ENCODE measurements around the gene BIRC2.
"Not testable (repeated sequence)": the region's sequence is repeated elsewhere in the genome, so short reads cannot be mapped to it uniquely, and the experiment has no call there.

The BIRC2 gene

DNA sequence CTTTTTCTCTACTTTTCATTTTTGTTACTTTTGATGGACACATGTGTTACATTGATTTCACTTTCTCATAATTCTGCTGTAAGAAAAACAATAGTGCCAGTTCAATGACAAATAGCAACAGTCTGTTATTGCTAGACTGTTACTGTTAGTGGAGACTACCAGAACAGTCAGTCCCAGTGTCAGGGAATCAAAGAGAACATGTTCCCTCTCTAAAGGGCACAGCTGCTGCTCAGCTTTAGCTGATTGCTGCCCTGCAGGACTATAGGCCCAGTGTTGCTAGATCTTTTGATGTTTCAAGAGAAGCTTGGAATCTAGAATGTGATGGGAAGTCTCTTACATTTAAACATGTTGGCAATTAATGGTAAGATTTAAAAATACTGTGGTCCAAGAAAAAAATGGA, 26.3 kb upstream of the BIRC2 start:
- peak in 1 of 10 donors; percentile 17 for DNase-seq
- intact Hi-C loops (cut with DNase I): no loop called here

DNA sequence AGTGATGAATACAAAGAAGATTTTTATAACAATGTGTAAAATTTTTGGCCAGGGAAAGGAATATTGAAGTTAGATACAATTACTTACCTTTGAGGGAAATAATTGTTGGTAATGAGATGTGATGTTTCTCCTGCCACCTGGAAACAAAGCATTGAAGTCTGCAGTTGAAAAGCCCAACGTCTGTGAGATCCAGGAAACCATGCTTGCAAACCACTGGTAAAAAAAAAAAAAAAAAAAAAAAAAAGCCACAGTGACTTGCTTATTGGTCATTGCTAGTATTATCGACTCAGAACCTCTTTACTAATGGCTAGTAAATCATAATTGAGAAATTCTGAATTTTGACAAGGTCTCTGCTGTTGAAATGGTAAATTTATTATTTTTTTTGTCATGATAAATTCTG, 24.5 kb upstream of the BIRC2 start:
- intact Hi-C loops (cut with DNase I): no loop called here
- DNase-seq: no peak

DNA sequence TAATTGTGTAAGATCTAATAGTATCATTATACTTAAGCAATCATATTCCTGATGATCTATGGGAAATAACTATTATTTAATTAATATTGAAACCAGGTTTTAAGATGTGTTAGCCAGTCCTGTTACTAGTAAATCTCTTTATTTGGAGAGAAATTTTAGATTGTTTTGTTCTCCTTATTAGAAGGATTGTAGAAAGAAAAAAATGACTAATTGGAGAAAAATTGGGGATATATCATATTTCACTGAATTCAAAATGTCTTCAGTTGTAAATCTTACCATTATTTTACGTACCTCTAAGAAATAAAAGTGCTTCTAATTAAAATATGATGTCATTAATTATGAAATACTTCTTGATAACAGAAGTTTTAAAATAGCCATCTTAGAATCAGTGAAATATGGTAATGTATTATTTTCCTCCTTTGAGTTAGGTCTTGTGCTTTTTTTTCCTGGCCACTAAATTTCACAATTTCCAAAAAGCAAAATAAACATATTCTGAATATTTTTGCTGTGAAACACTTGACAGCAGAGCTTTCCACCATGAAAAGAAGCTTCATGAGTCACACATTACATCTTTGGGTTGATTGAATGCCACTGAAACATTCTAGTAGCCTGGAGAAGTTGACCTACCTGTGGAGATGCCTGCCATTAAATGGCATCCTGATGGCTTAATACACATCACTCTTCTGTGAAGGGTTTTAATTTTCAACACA, 23.3 kb upstream of the BIRC2 start:
- DNase-seq: no peak
- intact Hi-C loops (cut with DNase I): no loop called here

DNA sequence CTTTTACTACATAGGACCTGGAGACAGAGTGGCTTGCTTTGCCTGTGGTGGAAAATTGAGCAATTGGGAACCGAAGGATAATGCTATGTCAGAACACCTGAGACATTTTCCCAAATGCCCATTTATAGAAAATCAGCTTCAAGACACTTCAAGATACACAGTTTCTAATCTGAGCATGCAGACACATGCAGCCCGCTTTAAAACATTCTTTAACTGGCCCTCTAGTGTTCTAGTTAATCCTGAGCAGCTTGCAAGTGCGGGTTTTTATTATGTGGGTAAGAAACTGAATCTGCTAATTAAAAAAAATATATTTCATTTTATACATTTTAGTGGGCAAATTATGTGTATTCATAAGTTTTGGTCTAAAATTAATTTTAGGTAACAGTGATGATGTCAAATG, 21.9 kb upstream of the BIRC2 start:
- intact Hi-C loops (cut with DNase I): no loop called here
- DNase-seq: no peak

DNA sequence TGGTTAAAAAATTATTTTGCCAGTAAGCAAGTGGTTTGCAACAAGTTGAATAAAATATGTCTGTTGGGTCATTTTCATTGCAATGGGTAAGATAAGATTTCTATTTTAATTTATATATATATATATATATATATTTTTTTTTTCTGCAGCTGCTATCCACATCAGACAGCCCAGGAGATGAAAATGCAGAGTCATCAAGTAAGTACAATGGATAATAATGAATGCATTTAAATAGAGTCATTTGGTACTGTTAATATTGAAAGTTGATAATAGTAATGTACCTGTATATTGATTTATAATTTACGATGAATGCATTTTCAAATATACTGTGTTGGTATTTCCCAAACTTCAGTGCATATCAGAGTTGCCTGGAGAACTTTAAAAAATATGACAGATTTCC, 18.3 kb upstream of the BIRC2 start:
- no peak for DNase-seq
- intact Hi-C loops (cut with DNase I): no loop called here

DNA sequence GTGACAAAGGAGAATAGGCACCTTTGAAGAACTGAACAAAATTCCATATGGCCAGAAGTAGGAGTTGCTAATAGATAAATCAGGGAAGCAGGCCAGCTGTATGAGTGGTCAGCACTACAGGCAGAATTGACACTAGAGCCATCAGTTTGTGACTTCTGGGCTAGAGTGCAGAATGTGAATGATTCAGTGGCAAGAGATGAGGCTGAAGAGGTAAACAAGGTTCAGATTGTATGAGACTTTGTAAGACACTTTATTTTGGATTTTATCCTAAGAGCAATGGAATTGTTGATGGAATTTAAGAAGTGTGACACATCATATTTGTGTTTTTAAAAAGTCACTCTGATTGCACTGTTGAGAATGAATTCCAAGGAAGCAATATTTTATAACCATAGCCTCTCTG, 16.8 kb upstream of the BIRC2 start:
- intact Hi-C loops (cut with DNase I): no loop called here
- DNase-seq: no peak

DNA sequence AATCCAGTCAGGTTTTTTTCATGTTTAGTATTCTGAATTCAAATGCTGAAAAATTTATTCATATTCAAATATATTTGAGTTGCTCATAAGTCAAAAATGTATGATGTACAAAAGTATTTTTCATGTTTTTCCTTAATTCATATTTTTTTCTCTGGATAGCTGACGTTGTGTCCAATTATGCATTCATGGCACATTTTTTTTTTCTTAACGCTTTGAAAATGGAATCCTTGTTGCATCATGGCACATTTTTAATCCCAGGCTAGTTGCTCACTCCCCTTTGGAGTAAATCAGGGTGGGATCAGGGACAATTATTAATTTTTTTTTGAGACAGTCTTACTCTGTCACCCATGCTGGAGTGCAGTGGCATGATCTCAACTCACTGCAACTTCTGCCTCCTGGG, 15.7 kb upstream of the BIRC2 start:
- no peak for DNase-seq
- intact Hi-C loops (cut with DNase I): no loop called here

DNA sequence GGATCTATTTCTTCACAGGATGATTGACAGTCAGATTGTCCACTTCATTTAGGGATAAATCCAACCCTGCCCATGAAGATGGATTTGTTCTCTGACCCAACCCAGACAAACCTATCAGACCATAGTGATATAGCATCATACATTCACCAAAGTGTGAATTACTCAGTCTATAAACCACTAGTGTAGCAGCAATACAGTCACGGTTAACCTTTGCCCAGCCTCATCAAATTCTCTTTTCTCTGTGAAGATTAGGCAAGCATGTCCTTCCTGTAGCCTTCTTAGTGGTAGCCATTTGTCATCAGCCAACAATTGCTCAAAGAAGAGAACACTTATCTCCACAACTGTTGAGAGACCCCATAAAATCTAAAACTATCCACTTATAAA, 14.4 kb upstream of the BIRC2 start:
- intact Hi-C loops (cut with DNase I): no loop called here
- no peak for DNase-seq

DNA sequence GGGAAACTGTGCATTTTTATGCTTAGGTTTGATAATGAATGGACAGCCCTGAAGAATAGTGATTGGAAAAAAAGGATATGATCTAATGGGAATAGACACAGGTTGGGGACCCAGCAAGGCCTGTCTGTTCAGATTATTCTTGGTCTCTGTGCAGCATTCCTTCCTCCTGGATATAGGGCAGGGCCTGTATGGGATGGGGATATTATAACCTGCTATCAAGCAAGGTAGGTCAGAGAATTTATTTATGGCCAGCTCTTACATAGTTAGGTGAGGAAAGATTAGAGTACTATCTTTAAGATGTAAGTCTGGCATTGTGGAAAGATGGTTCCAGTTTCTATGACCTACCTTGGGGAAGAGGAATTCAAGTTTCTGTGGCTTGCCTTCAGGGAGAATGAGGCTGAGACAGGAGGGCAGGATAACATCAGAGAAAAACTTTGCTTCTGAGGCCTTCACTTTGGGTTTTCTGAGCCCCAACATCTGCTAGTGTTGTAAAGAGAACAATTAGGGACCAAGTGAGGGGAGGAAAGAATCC, 8.5 kb upstream of the BIRC2 start:
- DNase-seq: no peak
- intact Hi-C loops (cut with DNase I): no loop called here

DNA sequence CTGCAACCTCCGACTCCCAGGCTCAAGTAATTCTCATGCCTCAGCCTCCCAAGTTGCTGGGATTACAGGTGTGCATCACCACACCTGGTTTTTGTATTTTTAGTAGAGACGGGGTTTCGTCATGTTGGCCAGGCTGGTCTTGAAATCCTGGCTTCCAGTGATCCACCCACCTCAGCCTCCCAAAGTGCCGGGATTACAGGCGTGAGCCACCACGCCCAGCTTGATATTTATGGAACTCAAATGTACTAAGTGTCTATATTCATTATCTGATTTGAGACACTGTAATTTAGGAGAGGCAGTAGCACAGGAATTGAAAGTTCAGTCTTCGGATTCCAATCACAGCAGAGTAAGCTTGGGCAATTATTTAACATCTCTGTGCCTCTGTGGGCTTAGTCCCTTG, 5.7 kb upstream of the BIRC2 start:
- intact Hi-C loops (cut with DNase I): loop anchor here (1.0 to 5.0 kb wide), 3 partner anchors 154 to 325 kb away; no protein-coding TSS in a partner anchor
- DNase-seq: not testable (repeated sequence)

DNA sequence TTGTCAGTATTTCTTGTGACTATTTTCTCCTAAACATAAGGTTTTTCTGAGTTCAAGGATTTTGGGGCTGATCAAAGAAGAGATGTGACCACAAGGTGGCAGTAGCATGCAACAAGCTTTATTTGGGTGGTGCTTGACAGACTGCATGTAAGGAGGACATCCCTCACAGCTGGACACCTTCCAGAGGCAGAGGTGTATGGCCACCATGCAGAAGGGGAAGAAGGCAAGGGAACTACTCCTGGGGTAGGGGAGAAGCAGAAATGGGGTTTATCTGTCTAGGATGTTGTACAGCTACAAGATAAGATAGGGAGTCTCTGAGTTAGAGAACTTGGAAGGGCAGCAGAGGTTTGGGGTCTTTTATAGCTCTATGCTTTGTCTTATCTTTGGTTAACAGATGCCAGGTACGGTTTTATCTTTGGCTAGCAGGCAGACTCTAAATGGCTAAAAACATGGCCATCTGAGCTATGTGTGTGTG, 5.1 kb upstream of the BIRC2 start:
- peak in 6 of 10 donors; percentile 45 to 82 (median 67) for DNase-seq
- intact Hi-C loops (cut with DNase I): loop anchor here (1.0 to 5.0 kb wide), 3 partner anchors 153 to 324 kb away; no protein-coding TSS in a partner anchor

DNA sequence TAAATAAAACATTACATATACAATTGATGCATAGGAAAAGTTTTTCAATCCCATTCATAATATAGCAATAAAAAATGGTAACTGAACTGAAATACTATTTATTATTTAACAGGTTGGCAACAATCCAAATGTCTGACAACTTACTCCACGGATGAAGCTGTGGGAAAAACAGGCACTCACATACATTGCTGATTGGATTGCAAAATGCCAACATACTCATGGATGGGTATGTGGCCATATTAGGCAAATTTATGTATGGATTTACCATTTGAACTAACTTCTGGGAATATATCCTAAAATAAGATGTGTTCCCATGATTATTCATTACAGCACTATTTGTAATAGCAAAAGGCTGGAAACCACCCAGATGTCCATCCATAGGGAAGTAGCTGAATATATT, 3.2 kb upstream of the BIRC2 start:
- DNase-seq: no peak
- intact Hi-C loops (cut with DNase I): loop anchor here (5.0 kb wide), 1 partner anchor 268 kb away; no protein-coding TSS in a partner anchor

DNA sequence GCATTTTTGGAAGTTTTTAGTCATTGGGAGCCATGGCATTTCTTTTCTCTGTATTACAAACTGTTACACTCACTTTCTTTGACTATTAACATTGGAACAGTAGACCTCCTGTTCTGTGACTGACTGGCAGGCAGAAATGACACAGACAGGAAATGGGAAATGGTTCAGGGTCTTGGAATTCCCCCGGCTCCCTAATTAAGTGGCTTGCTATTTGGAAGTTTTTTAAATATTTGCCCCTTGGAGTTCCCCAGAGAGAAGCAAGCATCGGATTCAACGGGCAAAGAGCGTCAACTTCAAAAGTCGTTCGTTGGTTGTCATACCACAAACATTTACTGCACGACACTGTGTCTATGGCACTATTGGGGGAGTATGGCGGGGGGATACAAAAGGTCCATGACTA, 1.1 kb upstream of the BIRC2 start:
- intact Hi-C loops (cut with DNase I): loop anchor here (5.0 kb wide), 2 partner anchors 54 to 106 kb away; partner anchors contain the start of gene TMEM123
- DNase-seq: no peak

DNA sequence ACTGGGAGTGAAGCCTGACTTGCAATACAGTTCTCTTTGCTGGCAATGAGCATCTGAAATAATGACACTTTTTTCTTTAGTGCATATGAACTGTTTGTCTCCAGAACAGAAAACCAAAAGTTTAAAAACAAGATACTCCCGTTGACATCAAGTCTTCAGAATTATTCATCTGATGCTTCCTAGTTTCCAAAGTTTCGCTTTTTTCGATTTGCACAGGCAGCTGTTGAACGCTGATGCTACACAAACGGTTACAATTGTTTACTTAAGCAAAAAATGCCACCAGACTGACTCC, 612 bp upstream of the BIRC2 start:
- no peak for DNase-seq

DNA sequence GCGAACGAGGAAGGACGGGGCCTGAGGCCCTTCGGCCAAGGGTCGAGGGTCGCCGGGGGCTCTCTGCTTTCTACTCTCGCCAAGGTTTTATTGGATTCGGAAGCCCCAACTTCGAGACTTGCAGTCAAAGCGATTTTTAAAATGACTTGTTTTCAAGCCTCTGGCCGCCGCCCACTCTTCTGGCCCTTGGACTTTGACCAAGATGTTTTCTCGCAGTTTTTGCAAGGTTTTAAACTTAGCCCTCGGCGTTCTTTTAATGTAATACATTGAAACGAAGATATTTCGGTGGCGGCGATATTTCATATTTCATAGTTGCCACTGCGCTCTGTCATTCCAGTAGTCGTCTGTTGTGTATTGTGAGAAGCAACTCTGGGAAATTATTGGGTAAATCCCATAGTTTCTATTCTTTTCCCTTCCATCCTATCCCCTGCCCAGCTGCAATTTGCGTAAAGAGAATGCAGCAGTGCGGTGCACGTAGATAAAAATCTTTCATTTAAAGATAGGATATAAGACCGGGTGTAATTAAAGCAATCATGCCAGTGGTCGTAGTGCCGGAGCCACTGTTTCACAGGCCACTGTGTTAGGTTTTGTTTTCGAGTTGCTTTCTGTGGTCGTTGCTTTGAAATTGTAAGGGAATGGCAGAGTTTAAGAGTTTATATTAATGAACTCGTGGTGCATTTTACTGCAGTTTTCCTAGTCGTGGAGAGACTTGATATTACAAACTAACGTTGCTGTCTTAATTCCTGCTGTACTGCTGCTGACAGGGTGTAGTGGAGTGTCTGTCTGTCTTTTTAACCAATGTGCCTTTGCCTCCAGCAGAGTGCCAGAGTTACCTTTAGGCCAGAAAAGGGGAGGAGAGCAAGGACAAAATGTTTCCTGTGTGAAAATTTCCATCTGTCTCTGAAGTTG, 702 bp downstream of the BIRC2 start:
- intact Hi-C loops (cut with DNase I): loop anchor here (5.0 kb wide), 2 partner anchors 55 to 105 kb away; partner anchors contain the start of gene TMEM123
- peak in 1 of 10 donors; percentile 65 for DNase-seq

More for the DNA sequence above, 612 bp upstream of the BIRC2 start:
- intact Hi-C loops (cut with DNase I): loop anchor here (5.0 kb wide), 2 partner anchors 54 to 106 kb away; partner anchors contain the start of gene TMEM123

DNA sequence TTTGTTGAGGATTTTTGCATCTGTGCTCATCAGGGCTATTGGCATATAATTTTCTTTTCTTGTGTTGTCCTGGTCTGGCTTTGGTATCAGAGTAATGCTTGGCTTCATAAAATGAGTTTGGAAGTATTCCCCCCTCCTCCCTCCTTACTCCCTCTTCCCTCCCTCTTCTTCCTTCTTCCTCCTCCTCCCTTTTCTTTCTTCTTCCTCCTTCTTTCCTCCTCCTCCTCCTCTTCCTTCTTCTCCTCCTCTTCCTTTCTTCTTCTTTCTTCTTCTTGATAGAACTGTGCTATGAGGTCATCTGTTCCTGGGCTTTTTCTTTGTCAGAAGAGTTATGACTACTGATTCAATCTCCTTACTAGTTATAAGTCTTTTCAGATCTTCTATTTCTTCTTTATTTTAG, 10.1 kb downstream of the BIRC2 start:
- intact Hi-C loops (cut with DNase I): no loop called here
- DNase-seq: no peak

DNA sequence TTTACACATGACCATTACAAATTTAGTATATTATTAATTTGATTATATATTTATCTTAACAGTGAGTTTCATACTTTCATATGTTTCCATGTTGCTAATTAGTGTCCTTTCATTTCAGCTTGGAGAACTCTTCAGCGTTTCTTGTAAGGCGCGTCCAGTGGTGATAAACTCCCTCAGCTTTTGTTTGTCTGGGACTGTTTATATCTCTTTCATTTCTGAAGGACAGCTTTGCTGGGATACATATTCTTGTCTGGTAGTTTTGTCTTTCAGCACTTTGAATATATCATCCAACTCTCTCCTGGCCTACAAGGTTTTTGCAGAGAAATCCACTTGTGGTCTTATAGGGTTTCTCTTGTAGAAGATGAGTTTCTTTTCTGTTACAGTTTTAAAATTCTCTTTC, 12.4 kb downstream of the BIRC2 start:
- no peak for DNase-seq
- intact Hi-C loops (cut with DNase I): no loop called here

DNA sequence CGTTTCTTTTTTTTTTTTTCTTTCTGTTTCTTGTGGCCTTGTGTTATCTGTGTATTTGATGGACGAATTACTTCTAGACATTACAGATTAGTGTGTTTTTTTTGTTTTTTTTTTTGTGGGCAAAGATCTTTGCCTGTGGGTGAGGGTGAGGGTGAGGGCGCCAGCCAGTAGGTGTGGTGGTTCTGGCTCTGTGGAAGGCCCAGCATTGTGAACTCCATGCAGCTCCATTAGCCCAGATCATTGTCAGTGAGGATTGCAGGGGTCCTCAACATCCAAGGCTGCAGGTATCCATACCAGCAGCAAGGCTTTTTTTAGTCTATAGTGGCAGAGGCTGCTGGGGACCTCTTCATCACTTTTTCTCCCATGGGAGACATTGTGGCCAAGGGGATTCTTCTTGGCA, 13.7 kb downstream of the BIRC2 start:
- intact Hi-C loops (cut with DNase I): no loop called here
- no peak for DNase-seq

DNA sequence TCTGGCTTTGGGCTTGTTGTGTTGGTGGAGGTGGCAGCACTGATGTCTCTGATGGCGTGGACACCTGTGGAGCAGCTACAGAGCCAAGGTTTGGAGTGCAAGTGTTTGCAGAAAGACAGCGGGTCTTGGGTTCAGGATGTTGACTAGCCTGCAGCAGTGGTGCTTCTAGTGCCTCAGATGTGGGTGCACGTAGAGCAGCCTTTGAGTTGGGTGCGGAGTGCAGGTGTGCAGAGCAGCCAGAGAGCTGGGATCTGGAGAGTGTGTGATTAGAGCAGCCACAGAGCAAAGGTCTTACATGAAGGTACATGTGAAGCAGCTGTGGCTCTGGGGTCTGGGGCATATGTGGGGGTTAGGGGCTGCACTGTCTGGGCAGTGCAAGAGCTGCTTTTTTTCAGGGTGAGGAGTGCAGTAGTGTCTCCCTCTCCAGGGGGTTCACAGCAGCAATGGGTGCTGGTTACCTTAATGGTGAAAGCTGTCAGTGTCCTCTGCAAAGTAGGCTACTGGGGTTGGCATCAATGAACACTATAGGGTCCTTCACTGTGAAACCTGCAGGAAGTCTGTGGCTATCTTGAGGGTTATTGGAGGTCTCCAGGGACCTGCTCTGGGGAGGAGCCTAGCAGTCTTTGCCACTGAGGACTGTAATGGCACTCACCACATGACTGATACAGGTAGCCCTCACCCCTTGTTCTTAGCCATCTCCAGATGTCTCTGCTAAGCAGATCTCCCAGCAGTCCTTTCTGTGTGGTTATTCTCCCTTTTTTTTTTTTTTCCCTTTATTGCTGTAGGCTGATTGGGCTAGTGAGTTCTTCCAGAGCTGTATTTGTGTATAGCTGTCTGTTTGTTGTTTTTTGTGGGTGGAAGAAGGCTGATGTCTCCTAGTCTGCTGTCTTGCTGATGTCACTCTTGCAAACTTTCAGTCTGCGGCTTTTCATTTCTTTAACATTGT, 14.3 kb downstream of the BIRC2 start:
- intact Hi-C loops (cut with DNase I): no loop called here
- DNase-seq: peak in 1 of 10 donors; percentile 17

DNA sequence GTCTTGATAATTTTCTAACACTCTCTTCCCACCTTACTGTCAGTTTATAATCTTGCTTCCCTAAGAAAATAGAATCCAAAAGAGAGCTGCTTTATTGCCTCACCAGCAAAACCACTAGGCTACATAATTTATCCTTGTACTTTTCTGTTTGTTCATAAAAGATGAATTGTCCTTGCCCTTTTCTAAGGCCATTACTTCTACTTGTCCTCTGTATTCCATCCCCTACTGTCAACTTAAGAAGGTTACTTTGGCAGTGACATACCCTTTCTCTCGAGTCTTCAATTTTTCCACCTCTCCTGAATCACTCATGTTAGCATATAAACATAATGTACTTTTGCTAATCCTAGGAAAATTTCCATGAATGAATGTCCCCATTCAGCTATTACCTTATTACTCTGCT, 18.0 kb downstream of the BIRC2 start:
- DNase-seq: no peak
- intact Hi-C loops (cut with DNase I): loop anchor here (5.0 kb wide), 1 partner anchor 247 kb away; no protein-coding TSS in a partner anchor
